HepG2 (cell line): ENCODE data around the gene RFFL.

ENCODE experiments used
- CREM ChIP-seq, 2 experiments: sonication (generic) in 1 of 2; formaldehyde crosslinking in 1 of 2; IDR thresholded peaks; 2 replicates each; pipeline versions ENCODE4 v1.4.0 to v1.6.1; 2016 to 2020; ENCODE audit warnings: antibody characterized with exemption in 1 of 2, mild to moderate bottlenecking in 1 of 2, missing genetic modification reagents in 1 of 2
- ELF1 ChIP-seq: sonication (generic); formaldehyde crosslinking; IDR thresholded peaks from 2 replicates; pipeline ENCODE4 v1.4.0; 2020; ENCODE audit warnings: missing genetic modification reagents
- GATAD2A ChIP-seq: IDR thresholded peaks from 2 replicates; pipeline ENCODE4 v1.6.1; 2016
- NPAS2 ChIP-seq: sonication (generic); formaldehyde crosslinking; IDR thresholded peaks from 2 replicates; pipeline ENCODE4 v1.8.0; 2022; ENCODE audit warnings: mild to moderate bottlenecking, missing genetic modification reagents, borderline replicate concordance
- POLR2AphosphoS5 ChIP-seq: IDR thresholded peaks from 2 replicates; pipeline ENCODE4 v1.6.1; 2012; ENCODE audit warnings: low read depth, low read length
- RAD21 ChIP-seq: fragments of 450-650 bp; formaldehyde crosslinking; IDR thresholded peaks from 2 replicates; pipeline ENCODE4 v1.5.0; 2020; ENCODE audit warnings: mild to moderate bottlenecking
- RBM22 ChIP-seq: fragments of 200-400 bp; formaldehyde crosslinking; optimal IDR thresholded peaks from 2 replicates; pipeline ENCODE3; 2017; ENCODE audit warnings: mild to moderate bottlenecking, low read length, moderate library complexity
- SIN3A ChIP-seq: IDR thresholded peaks from 2 replicates; pipeline ENCODE4 v1.6.1; 2011; ENCODE audit warnings: low read depth, mild to moderate bottlenecking, control low read depth, low read length, borderline replicate concordance
- TAF1 ChIP-seq: sonication (generic); formaldehyde crosslinking; IDR thresholded peaks from 2 replicates; pipeline ENCODE4 v1.4.0; 2020; ENCODE audit warnings: missing genetic modification reagents
- TCF12 ChIP-seq, 2 experiments: fragments of 450-650 bp in 1 of 2; sonication (generic) in 1 of 2; formaldehyde crosslinking in 1 of 2; IDR thresholded peaks; 2 replicates each; pipeline versions ENCODE4 v1.6.1 to v1.8.0; 2017 to 2022; ENCODE audit warnings: antibody characterized with exemption in 1 of 2, mild to moderate bottlenecking in 1 of 2, missing genetic modification reagents in 1 of 2, moderate library complexity in 1 of 2
- ZNF496 ChIP-seq: sonication (generic); formaldehyde crosslinking; IDR thresholded peaks from 2 replicates; pipeline ENCODE4 v1.8.1; 2023; ENCODE audit warnings: mild to moderate bottlenecking, moderate library complexity, missing genetic modification reagents; ENCODE audit not compliant: insufficient replicate concordance
- TF ChIP-seq, protein P1 (sequence below): IDR thresholded peaks from 2 replicates; pipeline ENCODE4 v1.6.1; 2016
- TF ChIP-seq, protein P2 (sequence below): sonication (generic); formaldehyde crosslinking; IDR thresholded peaks from 2 replicates; pipeline ENCODE4 v1.5.0; 2020; ENCODE audit warnings: mild to moderate bottlenecking, missing genetic modification reagents, moderate library complexity
- TF ChIP-seq, protein P3 (sequence below): sonication (generic); formaldehyde crosslinking; IDR thresholded peaks from one replicate; pipeline ENCODE4 v1.5.1; 2020; ENCODE audit warnings: mild to moderate bottlenecking, missing genetic modification reagents; ENCODE audit errors: not compliant biosample characterization

DNA sequence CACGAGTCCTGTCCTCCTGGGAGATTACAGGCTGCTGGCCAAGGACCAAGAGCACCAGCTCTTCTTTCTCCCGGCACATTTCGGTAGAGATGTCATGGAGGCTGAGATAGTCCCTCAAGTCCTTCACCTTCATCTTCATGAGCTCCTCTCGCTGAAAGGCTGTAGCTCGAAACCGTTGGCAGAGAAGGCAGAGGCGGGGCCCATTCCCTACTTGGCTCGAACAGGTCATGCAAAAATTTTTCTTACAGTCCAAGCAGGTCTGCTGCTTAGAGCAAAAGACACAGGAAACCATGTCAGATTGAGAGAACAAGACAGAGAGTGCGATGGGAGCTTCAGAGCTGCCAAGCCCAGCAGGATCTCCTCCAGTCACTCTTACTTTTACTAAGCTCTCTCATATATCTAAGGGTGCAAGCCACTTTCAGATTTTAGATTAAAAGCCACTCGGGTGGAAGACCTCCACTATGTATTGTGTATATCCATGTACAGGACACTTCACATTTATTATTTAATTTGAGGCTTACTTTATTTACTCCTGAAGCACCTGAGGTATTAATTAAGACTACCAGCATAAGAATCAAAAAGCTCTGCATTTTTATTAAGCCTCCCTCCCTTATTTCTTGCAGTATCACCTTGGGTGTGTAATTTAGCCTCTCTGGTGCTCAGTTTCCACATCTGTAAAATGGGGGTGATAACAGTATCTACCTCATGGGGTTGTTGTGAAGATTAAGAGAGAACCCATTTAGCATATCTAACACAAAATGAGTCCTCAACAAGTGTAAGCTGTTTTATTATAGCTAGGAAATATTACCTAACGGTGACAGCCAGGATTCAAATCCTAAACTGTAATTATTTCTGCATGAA, 41.8 kb downstream of the RFFL start:
- no peak for TF ChIP-seq SIN3A
- no peak for TF ChIP-seq TAF1
- TF ChIP-seq, protein P1, sequence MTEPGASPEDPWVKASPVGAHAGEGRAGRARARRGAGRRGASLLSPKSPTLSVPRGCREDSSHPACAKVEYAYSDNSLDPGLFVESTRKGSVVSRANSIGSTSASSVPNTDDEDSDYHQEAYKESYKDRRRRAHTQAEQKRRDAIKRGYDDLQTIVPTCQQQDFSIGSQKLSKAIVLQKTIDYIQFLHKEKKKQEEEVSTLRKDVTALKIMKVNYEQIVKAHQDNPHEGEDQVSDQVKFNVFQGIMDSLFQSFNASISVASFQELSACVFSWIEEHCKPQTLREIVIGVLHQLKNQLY (CRISPR knock-in tag) = no peak
- TF ChIP-seq, protein P2, sequence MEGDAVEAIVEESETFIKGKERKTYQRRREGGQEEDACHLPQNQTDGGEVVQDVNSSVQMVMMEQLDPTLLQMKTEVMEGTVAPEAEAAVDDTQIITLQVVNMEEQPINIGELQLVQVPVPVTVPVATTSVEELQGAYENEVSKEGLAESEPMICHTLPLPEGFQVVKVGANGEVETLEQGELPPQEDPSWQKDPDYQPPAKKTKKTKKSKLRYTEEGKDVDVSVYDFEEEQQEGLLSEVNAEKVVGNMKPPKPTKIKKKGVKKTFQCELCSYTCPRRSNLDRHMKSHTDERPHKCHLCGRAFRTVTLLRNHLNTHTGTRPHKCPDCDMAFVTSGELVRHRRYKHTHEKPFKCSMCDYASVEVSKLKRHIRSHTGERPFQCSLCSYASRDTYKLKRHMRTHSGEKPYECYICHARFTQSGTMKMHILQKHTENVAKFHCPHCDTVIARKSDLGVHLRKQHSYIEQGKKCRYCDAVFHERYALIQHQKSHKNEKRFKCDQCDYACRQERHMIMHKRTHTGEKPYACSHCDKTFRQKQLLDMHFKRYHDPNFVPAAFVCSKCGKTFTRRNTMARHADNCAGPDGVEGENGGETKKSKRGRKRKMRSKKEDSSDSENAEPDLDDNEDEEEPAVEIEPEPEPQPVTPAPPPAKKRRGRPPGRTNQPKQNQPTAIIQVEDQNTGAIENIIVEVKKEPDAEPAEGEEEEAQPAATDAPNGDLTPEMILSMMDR (CRISPR knock-in tag) = no peak
- no peak for TF ChIP-seq NPAS2
- no peak for TF ChIP-seq ZNF496 (CRISPR knock-in tag)
- TF ChIP-seq, protein P3, sequence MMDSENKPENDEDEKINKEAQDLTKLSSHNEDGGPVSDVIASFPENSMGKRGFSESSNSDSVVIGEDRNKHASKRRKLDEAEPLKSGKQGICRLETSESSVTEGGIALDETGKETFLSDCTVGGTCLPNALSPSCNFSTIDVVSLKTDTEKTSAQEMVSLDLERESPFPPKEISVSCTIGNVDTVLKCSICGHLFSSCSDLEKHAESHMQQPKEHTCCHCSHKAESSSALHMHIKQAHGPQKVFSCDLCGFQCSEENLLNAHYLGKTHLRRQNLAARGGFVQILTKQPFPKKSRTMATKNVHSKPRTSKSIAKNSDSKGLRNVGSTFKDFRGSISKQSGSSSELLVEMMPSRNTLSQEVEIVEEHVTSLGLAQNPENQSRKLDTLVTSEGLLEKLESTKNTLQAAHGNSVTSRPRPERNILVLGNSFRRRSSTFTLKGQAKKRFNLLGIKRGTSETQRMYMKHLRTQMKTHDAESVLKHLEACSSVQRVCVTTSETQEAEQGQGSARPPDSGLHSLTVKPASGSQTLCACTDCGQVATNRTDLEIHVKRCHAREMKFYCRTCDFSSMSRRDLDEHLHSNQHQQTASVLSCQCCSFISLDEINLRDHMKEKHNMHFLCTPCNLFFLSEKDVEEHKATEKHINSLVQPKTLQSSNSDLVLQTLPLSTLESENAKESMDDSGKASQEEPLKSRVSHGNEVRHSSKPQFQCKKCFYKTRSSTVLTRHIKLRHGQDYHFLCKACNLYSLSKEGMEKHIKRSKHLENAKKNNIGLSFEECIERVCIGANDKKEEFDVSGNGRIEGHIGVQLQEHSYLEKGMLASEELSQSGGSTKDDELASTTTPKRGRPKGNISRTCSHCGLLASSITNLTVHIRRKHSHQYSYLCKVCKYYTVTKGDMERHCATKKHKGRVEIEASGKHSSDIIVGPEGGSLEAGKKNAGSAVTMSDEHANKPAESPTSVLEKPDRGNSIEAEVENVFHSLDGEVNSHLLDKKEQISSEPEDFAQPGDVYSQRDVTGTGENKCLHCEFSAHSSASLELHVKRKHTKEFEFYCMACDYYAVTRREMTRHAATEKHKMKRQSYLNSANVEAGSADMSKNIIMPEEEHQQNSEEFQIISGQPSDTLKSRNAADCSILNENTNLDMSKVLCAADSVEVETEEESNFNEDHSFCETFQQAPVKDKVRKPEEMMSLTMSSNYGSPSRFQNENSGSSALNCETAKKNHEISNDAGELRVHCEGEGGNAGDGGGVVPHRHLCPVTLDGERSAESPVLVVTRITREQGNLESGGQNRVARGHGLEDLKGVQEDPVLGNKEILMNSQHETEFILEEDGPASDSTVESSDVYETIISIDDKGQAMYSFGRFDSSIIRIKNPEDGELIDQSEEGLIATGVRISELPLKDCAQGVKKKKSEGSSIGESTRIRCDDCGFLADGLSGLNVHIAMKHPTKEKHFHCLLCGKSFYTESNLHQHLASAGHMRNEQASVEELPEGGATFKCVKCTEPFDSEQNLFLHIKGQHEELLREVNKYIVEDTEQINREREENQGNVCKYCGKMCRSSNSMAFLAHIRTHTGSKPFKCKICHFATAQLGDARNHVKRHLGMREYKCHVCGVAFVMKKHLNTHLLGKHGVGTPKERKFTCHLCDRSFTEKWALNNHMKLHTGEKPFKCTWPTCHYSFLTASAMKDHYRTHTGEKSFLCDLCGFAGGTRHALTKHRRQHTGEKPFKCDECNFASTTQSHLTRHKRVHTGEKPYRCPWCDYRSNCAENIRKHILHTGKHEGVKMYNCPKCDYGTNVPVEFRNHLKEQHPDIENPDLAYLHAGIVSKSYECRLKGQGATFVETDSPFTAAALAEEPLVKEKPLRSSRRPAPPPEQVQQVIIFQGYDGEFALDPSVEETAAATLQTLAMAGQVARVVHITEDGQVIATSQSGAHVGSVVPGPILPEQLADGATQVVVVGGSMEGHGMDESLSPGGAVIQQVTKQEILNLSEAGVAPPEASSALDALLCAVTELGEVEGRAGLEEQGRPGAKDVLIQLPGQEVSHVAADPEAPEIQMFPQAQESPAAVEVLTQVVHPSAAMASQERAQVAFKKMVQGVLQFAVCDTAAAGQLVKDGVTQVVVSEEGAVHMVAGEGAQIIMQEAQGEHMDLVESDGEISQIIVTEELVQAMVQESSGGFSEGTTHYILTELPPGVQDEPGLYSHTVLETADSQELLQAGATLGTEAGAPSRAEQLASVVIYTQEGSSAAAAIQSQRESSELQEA = no peak
- TF ChIP-seq POLR2AphosphoS5 = no peak
- TF ChIP-seq TCF12 (IDR thresholded peaks at IDR 0.05) = no peak
- no peak for TF ChIP-seq TCF12 (CRISPR knock-in tag; IDR thresholded peaks at IDR 0.05)
- no peak for TF ChIP-seq GATAD2A (CRISPR knock-in tag)
- no peak for TF ChIP-seq CREM (IDR thresholded peaks at IDR 0.05)
- TF ChIP-seq CREM (CRISPR knock-in tag; IDR thresholded peaks at IDR 0.05) = no peak
- no peak for TF ChIP-seq RAD21
- TF ChIP-seq RBM22 = no peak
- TF ChIP-seq ELF1 (CRISPR knock-in tag) = no peak
